GM12873 (cell line): ENCODE measurements around the gene HPS5.

Experiments
- TF ChIP-seq, protein P1 (sequence below): IDR thresholded peaks from 2 replicates; pipeline ENCODE4 v1.5.1; 2012; ENCODE audit warnings: low read depth, mild to moderate bottlenecking, moderate library complexity, low read length, control low read depth; ENCODE audit not compliant: insufficient read depth; ENCODE audit errors: missing control alignments

The HPS5 gene

DNA sequence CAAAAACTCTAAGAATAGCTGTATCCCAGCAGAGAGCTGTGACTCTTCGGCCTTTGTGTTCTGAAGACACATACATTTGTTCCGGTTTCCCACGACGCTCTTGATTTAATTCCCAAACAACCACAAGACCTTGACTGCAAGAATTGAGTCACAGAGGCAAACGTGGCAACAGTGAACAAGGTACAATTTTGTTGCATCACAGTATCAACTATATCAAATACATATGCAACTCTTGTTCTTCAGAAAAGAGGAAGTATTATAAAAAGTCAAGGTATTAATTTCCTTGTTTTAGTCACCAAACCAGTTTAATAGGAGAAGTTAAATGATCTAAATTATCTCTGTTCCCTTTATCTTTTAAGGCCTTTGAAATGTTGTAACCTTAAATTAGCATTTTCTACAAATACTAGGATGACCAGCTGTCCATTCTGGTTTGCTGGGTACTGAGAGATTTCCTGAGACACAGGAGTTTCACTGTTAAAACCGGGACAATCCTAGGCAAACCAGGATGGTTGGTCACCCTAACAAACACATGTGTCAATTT, 11.1 kb downstream of the HPS5 start:
- TF ChIP-seq, protein P1, sequence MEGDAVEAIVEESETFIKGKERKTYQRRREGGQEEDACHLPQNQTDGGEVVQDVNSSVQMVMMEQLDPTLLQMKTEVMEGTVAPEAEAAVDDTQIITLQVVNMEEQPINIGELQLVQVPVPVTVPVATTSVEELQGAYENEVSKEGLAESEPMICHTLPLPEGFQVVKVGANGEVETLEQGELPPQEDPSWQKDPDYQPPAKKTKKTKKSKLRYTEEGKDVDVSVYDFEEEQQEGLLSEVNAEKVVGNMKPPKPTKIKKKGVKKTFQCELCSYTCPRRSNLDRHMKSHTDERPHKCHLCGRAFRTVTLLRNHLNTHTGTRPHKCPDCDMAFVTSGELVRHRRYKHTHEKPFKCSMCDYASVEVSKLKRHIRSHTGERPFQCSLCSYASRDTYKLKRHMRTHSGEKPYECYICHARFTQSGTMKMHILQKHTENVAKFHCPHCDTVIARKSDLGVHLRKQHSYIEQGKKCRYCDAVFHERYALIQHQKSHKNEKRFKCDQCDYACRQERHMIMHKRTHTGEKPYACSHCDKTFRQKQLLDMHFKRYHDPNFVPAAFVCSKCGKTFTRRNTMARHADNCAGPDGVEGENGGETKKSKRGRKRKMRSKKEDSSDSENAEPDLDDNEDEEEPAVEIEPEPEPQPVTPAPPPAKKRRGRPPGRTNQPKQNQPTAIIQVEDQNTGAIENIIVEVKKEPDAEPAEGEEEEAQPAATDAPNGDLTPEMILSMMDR: no peak

DNA sequence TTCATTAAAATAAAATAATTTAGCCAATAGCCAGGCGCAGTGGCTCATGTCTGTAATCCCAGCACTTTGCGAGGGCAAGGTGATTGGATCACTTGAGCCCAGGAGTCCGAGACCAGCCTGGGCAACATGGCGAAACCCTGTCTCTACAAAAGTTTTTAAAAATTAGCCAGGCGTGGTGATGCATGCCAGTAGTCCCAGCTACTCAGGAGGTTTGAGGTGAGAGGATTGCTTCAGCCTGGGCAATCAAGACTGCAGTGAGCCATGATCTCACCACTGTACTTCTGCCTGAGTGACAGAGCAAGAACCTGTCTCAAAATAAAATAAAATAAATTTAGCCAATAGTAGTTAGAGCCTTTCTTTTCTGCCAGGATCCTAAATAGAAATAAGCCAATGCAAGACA, 12.2 kb downstream of the HPS5 start:
- TF ChIP-seq, protein P1: no peak

DNA sequence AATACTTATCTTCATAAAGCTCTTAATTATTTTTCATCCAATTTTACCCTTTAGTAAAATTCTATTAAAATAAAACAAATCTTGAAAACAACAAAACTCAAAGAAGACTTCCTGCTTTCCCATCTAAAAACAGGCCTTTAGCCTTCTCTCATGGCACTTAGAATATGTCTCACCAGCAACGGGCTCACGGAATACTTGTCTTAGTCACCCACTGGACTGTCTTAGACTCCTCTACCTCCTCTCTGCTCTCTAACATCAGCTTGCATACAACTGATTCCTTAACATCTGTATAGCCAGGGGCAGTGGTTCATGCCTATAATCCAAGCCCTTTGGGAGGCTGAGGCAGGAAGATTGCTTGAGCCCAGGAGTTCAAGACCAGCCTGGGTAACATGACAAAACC, 13.7 kb downstream of the HPS5 start:
- TF ChIP-seq, protein P1: no peak

DNA sequence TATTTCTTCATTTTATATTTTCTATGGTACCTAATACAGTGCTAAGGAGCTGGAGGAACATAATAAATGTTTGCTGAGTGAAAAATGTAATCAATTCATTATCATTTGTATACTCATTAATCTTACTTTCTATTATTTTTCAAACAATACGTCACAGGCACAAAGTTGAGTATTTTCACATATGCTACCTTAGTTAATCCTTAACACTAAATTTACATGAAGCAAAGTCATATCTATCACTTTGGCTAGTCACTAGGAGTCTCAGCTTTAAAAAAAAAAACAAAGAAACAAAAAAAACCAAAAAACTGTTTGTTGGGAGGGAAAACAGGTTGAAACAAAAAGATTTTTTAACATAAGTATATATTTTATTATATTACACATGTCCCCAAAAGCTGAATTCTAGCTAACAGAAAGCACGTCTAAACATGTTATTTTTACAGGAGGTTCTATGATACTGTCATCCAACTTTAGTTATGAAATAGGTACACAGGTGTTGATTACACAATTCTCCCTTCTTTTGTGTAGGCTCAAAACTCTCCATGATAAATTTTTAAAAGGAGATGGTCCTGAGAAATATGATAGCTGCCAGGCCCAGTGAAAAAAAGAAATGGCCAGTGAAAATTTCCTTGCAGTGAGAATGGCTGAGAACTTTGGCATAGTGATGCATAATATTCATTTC, 14.3 kb downstream of the HPS5 start:
- TF ChIP-seq, protein P1: no peak

DNA sequence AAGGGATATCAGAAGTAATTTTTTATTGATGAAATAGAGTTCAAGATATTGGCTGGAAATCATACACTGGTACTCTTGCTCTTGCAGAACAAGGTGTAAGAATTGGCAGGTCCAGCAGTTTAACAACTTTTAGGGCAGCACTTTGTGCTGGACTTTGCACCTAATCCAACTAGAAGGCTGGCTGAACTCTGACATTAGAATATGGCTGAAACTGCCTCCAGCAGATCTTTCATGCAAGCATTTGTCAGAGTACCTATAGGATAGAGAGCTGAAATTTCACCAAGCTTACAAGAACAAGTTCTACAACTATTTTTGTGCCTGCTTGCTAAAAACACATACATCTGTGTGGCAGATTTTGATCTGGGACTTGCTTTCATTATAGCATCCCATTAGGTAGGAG, 17.2 kb downstream of the HPS5 start:
- TF ChIP-seq, protein P1: no peak

DNA sequence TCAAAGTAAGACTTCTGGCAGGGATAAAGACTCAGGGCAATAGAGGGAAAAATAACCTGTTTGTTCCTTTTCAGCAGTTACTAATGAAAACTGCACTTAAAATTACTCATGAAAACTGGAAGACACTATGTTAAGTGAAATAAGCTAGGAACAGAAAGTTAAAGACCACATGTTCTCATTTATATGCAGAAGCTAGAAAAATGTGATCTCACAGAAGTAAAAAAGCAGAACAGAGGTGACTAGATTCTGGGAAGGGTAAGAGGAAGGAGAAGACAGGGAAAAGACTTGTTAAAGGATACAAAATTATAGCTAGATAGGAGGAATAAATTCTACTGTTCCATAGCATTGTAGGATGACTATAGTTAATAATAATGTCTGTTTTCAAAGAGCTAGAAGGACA, 22.2 kb downstream of the HPS5 start:
- TF ChIP-seq, protein P1: no peak

DNA sequence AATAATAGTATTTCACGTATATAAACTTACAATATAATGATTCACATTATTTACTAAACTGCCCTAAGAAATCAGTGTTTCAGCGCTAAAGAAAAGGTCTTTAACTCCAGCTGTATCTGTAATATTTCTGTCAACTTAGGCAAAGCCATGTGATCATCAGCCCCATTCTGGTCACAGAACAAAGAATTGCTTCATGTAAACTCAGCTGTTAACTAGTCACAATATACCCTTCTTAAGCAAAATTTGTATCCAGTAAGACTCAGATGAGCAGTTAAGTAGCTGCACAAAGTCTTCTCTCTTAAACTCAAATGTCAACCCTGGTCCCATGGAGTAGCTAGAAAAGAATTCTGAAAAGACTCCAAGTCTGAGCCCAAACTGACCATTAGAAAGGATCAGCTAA, 26.6 kb downstream of the HPS5 start:
- TF ChIP-seq, protein P1: no peak

DNA sequence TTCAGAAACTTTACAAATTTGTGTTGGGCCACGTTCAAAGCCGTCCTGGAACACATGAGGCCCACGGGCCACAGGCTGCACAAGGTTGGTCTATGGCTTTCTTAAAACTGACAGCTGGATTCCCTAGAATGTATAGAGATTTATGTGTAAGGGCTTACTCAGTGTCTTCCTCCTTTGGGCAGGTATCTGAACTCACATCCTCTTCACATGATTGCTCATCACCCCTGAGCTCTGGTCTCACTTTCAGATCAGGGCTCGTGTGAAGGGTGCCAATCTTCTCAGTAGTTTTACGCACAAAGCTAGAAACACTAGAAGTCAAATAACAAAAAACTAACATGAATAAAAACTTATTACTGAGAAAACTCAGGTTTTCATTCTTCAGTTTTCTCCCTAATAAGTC, 27.1 kb downstream of the HPS5 start:
- TF ChIP-seq, protein P1: no peak
